Activated CD8-positive, alpha-beta T cell treated with anti-CD3 and anti-CD28 coated beads, Interleukin-2, amount 10 ng/mL, durations not matched to agents 7 days and 5 days (primary cell): ENCODE data around the gene ADAMTSL3. TPM values are rescaled to one million over a fixed set of nuclear protein-coding genes. Genes with fewer than 3 reads are reported as not detected.
A peak's percentile ranks its signal among the peaks of the same experiment; 100 is the strongest.
"Not testable (repeated sequence)": the region's sequence is repeated elsewhere in the genome, so short reads cannot be mapped to it uniquely, and the experiment has no call there.

ENCODE experiments used
- ATAC-seq: fragments of 150-1000 bp; cut with Tn5 transposase; one replicate; pipeline ENCODE4 v1.10.0; 2021; ENCODE audit warnings: moderate library complexity
- CTCF ChIA-PET: fragments of 350-600 bp; sonication (Branson Sonifier 250); formaldehyde crosslinking; loops from one replicate; lab custom pipeline; 2021; ENCODE audit warnings: antibody characterized with exemption; lab: Charles Lee
- POLR2A ChIA-PET: fragments of 350-600 bp; sonication (Branson Sonifier 250); formaldehyde crosslinking; loops from one replicate; lab custom pipeline; 2021; ENCODE audit warnings: antibody characterized with exemption; lab: Charles Lee
- DNase-seq: peaks from one replicate; pipeline ENCODE4 v3.0.0-alpha.2; 2020
- H3K27ac Mint-ChIP-seq: one replicate; pipeline ENCODE4 v1.8.0; 2021; ENCODE audit warnings: mild to moderate bottlenecking, mixed read lengths
- H3K27me3 Mint-ChIP-seq: one replicate; pipeline ENCODE4 v1.8.0; 2021; ENCODE audit warnings: low read depth, mixed read lengths
- H3K36me3 Mint-ChIP-seq: one replicate; pipeline ENCODE4 v1.8.0; 2021; ENCODE audit warnings: low read depth, mixed read lengths
- H3K4me1 Mint-ChIP-seq: one replicate; pipeline ENCODE4 v1.8.0; 2021; ENCODE audit warnings: low read depth, mixed read lengths
- H3K4me3 Mint-ChIP-seq: one replicate; pipeline ENCODE4 v1.8.0; 2021; ENCODE audit warnings: mild to moderate bottlenecking, mixed read lengths
- H3K9me3 Mint-ChIP-seq: one replicate; pipeline ENCODE4 v1.8.0; 2022; ENCODE audit warnings: mixed read lengths; ENCODE audit not compliant: insufficient read depth
- total RNA-seq, 2 experiments: library from RNA; stranded (reverse); gene quantifications; one replicate each; pipeline ENCODE4 v1.2.3, GENCODE V29; 2021

ADAMTSL3 gene
- total RNA-seq, 2 experiments from 2014 or later = not detected

- Mint-ChIP-seq H3K4me1 (peaks cover 13% of the 10 kb centered on the region), H3K36me3 (no peaks in the 10 kb centered on the region), H3K27ac (no peak overlapping the region), H3K9me3 (no peaks in the 10 kb centered on the region), H3K4me3 (peak overlapping the region; percentile 77), H3K27me3 (peaks cover 46% of the 10 kb centered on the region)
- CTCF ChIA-PET = interaction anchor here (0.7 kb wide), 1 partner anchor 493 kb away, joined by 5 read pairs; no protein-coding TSS in a partner anchor
- DNase-seq (peak; percentile 75), ATAC-seq (peak; percentile 96)
- POLR2A ChIA-PET = no interaction called here
These were observed 426.2 kb downstream of the ADAMTSL3 start for GRCh38 chr15:84079885-84080777.

DNA sequence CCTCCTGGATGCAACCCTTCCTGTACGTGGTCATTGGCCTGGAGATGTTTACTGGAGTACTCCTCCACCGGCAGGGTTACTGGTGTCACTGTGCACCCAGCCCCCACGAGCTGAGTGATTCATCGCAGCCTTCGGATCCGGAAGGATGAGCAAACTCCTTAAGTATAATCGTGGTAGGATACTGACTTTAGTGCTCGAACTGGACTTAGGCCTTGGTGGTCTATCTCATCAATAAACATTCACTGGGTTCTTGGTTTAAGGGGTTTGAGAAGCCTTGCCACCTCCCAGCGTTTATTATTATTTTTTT is 426.8 kb downstream of the ADAMTSL3 start:
- POLR2A ChIA-PET, H3K36me3 Mint-ChIP-seq, H3K27ac Mint-ChIP-seq, ATAC-seq, DNase-seq, CTCF ChIA-PET, H3K9me3 Mint-ChIP-seq: not testable (repeated sequence)
- peaks cover 13% of the 10 kb centered on the region for H3K4me1 Mint-ChIP-seq
- peaks cover 47% of the 10 kb centered on the region for H3K27me3 Mint-ChIP-seq
- peak overlapping the region; percentile 77 for H3K4me3 Mint-ChIP-seq

GRCh38 chr15:84081391-84082168 is 427.7 kb downstream of the ADAMTSL3 start:
- Mint-ChIP-seq H3K27ac (no peak overlapping the region), H3K9me3 (no peaks in the 10 kb centered on the region), H3K27me3 (peaks cover 46% of the 10 kb centered on the region), H3K36me3 (no peaks in the 10 kb centered on the region), H3K4me3 (no peak overlapping the region), H3K4me1 (peaks cover 13% of the 10 kb centered on the region)
- ATAC-seq = no peak
- CTCF ChIA-PET = no interaction called here
- no peak for DNase-seq
- POLR2A ChIA-PET = no interaction called here

- ATAC-seq (no peak), DNase-seq (no peak)
- Mint-ChIP-seq H3K27me3 (peaks cover 38% of the 10 kb centered on the region), H3K4me1 (peaks cover 13% of the 10 kb centered on the region), H3K4me3 (no peak overlapping the region), H3K36me3 (no peaks in the 10 kb centered on the region), H3K9me3 (no peaks in the 10 kb centered on the region), H3K27ac (no peak overlapping the region)
- ChIA-PET POLR2A (no interaction called here), CTCF (no interaction called here)
These were observed 428.8 kb downstream of the ADAMTSL3 start for GRCh38 chr15:84082739-84083138.

- POLR2A ChIA-PET, H3K4me1 Mint-ChIP-seq, DNase-seq, H3K27ac Mint-ChIP-seq, H3K9me3 Mint-ChIP-seq, CTCF ChIA-PET, ATAC-seq, H3K36me3 Mint-ChIP-seq, H3K4me3 Mint-ChIP-seq: not testable (repeated sequence)
- peaks cover 19% of the 10 kb centered on the region for H3K27me3 Mint-ChIP-seq
These were observed 432.1 kb downstream of the ADAMTSL3 start for GRCh38 chr15:84086071-84086470.

Other genes with a start within 250 kb of the ADAMTSL3 start
- not detected for gene SH3GL3, start 206.8 kb upstream of the ADAMTSL3 start, total RNA-seq